Measurements from ENCODE around the gene SAXO2. TPM values are rescaled to one million over a fixed set of nuclear protein-coding genes. Genes with fewer than 3 reads are reported as not detected.
"Not testable (repeated sequence)": the region's sequence is repeated elsewhere in the genome, so short reads cannot be mapped to it uniquely, and the experiment has no call there.

SAXO2 gene, protein sequence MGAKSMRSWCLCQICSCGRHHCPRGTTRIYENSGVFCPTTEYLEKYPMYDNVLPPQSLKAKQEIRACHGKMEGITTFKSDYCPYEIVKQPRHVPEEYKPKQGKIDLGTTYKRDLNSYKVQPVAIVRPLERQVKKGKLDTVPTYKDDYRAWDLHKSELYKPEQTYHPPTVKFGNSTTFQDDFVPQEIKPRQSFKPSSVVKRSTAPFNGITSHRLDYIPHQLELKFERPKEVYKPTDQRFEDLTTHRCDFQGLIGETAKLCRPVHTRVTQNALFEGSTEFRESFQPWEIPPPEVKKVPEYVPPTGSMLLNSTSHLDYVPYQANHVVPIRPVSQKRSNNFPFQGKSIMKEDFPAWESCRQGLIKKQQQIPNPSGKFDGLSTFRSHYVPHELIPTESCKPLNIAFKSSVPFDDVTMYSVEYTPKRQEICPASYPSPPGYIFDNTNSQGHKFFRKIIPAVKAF
- 1 to 10 TPM; 1.5 to 8.5 TPM for total RNA-seq
- long read RNA-seq, partial matches to known transcripts: 0 of 5 reads
- long read RNA-seq, other reads (novel, unspliced or antisense): 5 of 5 reads

DNA sequence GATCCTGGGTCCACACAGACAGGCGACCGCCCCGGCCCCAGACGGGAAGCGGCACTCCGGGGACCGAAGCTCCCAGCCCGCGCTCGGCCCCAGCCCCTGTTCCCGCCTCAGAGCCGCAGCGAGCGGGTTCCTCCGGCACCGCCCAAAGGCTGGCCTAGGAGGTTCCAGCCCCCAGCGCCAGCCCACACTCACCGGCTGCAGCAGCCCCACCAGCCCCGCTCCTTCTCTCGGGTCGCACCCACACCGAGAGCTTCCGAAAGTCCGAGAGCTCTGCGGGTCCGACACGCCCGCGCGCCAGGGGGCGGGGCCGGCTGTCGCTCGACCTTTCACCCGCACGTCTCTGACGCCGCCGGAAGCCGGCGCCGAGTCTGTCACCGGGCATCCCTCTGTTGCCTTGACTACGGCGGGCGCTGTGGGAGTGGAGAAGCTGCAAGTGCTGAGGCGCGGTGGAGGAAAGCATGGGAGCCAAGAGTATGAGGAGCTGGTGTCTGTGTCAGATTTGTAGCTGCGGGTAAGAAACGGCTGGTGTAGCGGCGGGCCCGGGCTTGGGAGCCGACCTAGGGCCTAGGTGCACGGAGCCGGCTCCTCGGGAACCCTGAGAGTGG, at the start of gene SAXO2, which contains the start of gene EFL1:
Gene SAXO2 (plus strand): TSS at position 397 of the 605 bp plus-strand sequence. CDS start 62 bp downstream, at position 459.
Gene EFL1 (minus strand): TSS at position 313 of the 605 bp plus-strand sequence. CDS start 956 bp downstream, outside the sequence.
- intact Hi-C loops (cut with DNase I, micrococcal nuclease): no loop called here
- DNase-seq (peak; percentile 90 to 97), ATAC-seq (peak; percentile 95)

DNA sequence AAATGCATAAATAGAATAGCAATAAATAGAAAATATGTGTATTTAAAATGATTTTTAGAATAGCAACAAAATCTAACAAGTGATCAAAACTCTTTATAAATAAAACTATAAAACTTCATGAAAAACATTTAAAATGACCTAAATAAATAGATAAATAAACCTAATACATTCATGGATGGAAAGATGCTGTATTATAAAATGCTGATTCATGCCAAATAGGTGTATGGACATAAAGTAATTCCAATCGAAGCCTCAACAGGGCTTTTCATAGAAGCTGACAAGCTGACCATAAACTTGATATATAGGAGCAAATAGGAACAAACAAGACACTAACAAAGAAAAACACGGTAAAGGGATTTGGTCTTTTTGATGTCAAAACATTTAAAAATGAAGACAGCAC, 46.5 kb upstream of the SAXO2 start:
- ATAC-seq; intact Hi-C loops (cut with DNase I, micrococcal nuclease); DNase-seq: not testable (repeated sequence)

DNA sequence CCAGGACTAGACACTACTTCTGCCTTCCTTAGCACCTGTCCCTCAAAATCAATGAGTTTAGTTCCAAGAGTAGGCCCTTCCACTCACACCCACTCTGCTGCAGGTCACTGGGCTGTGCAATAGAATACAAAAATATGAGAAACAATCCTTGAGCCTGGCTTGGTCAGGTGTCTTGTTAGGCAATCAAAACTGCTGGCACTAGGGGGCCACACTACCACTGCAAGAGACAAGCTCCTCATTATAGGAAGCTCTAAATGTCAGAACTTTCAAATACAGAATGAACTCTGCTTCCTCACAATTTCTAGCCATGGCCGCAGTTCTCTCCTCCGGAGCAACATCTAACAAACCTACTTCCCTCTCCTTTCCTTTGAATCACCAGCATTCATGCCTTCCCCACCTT, 41.1 kb upstream of the SAXO2 start:
- peak; percentile 90 for ATAC-seq
- DNase-seq: peak in 1 of 2 donors; percentile 63
- intact Hi-C loops (cut with DNase I, micrococcal nuclease): not testable (repeated sequence)

DNA sequence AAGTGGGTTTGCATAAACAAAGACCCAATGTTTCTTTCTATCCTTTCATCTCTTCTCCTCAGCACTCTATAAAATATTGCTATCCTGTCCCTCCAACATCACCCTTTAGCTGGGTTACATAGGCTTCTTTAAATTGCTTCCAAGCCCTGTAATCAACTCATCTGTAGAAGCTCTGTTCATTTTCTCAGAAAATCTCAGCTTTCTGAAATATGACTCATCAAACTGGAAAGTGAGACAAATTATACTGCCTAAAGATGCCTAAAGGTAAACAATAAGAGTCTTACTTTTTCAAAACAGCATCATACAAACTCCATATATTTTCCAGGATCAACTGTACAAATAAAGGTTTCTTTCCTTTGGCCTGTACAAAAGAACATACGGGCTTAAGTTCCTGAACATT, 33.9 kb upstream of the SAXO2 start:
- DNase-seq (no peak), ATAC-seq (no peak)
- intact Hi-C loops (cut with DNase I, micrococcal nuclease): no loop called here

DNA sequence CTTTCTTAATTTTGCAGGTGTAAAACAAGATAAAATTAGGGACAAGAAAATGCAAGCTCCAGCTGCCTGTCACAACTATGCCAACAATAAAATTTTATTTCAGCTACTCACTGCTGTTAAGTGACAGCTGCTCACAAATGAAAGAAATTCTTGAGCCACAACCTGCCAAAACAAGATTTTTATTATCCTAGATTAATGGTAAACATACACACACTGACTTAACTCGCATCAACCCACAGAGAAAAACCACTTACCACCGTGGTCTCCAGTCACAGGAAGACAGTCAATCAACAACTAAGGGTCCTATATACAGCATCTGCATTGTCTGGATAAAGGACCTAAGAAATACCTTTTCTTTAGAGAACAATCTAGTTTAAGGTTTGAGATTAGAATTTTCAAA, 31.4 kb upstream of the SAXO2 start:
- intact Hi-C loops (cut with DNase I, micrococcal nuclease): no loop called here
- peak; percentile 74 for ATAC-seq
- no peak for DNase-seq

DNA sequence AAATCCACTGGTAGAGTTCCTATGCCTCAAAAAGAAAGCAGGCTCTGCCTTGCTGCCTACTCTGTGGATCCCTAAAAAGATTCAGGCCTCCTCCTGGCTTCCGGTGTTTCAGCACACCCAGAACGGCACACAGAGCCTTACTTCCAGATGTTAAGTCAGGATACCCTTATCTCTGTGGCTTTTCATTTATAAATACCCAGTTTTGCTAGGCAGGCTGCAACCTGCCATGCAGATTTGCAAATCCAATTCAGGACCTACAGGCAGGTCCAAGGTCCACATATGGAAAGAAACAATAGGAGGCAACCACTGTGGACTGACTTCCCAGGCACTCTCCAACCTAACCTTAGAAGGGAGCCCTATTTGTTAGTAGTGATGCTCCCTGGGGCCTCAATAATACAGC, 30.8 kb upstream of the SAXO2 start:
- ATAC-seq (peak; percentile 87), DNase-seq (no peak)
- intact Hi-C loops (cut with DNase I, micrococcal nuclease): no loop called here

DNA sequence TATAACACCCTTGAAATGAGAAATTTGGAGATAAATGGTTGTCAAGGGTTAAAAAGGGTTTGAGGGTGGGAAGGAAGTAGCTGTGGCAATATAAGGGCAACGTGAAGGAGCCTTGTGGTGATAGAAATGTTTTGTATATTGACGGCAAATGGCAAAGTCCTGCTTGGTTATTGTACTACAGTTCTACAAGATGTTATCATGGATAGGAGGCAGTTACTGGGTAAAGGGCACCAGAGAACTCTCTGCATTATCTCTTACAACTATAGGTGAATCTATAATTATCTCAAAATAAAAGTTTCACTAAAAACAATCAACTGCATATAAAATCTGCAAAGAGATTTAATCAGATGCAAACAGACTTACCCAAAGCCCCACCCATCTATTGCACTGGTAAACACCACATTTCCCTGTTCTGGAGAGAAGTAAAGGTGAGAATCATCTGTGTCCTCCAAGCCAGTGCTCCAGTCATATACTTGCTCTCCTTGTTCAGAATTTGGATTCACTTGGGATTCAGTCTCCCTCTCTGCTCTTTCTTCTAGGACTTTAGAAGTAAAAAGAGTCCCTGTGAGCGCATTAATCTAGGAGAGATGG, 24.6 kb upstream of the SAXO2 start:
- DNase-seq; intact Hi-C loops (cut with DNase I, micrococcal nuclease): not testable (repeated sequence)
- ATAC-seq: peak; percentile 75

DNA sequence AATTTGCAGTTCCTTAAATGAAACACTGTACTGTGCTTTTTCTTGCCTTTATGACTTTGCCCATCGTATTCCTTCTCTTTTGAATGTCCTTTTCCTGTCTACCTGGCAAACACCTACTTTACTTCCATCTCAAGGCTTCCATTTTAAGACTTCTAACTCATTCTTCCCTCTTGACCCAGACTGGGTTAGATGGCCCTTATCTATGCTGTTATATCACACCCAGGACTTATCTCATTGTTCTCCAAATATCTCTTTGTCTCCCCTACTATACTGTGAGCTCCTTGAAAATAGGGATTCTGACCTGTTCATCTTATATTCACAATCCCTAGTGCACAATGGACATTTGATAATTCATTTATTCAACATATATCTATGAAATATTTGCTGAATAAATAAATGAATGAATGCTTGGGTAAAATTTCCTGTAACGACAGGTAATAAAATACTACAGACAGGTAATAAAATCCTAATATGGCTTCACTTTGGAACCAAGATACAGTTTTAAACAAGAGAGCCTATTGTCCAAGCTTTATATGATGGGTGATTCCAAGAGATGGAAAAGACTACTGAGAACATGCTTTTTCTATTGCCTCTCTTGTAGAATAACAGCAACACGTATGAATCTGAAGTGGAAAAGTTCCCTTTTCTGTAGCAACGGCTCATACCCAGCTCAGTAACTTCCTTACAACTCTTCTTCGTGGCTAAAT, 22.8 kb upstream of the SAXO2 start:
- DNase-seq: no peak
- peak; percentile 75 for ATAC-seq
- intact Hi-C loops (cut with DNase I, micrococcal nuclease): no loop called here

DNA sequence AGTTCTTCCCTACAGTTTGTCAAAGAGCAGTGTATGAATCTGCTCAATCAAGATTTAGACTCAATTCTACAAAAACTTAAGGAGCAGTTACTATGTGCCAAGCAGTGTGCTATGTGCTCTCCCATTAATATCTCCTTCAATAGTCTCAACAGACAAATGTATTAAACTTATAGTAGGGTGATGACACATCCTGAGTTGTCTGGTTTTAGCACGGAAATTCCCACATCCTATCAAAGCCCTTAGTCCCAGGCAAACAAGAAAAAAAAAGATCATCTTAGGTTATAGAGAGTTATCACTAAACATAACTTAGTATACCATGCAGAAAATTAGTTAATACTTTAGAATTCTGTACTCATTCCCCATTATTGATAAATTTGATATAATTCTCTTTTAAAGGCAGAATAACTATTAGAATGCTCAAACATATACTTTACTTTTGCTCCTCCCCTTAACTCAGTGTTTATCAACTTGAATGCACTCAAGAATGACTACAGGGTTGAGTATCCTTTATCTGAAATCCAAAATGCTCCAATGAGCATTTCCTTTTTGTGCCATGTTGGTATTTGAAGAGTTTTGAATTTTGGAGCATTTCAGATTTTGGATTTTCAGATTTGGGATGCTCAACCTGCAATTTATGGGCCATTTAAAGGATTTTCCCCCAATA, 20.6 kb upstream of the SAXO2 start:
- DNase-seq; intact Hi-C loops (cut with DNase I, micrococcal nuclease); ATAC-seq: not testable (repeated sequence)

DNA sequence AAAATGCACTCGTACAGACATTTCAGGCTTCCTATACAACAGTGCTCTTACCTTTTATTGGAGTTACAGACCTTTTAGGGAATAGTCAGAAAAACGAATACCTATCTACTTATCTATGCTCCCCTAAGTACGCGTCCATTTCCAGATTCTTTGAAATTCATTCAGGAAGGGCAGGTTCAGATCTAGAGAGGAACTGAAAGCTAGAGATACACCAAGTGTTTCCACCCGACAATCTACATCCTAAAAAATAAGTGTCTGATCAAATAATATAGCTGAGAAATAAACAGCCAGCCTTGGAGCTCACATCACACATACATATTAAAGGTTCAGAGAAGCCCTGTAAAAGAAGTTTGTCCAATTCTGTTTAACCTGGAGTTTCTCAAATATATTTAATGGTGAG, 19.0 kb upstream of the SAXO2 start:
- intact Hi-C loops (cut with DNase I, micrococcal nuclease); DNase-seq; ATAC-seq: not testable (repeated sequence)

DNA sequence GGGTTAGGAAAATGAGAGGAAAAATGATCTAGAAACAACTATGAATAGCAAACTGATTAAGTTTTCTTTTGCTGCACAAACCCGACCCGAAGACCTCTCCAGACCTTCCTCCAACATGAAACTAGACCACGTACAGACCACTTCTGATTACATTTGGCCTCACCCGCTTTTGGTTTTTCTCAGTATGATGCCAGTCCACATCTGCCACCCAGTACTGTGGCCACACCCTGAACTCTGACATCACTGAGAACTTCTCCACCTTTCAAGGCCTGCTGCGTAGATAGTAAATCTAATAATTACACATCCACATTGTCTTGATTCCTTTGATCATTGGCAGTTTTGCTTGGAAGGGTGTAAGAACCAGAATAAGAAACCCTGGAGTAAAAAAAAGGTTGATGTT, 16.7 kb upstream of the SAXO2 start:
- ATAC-seq; intact Hi-C loops (cut with DNase I, micrococcal nuclease); DNase-seq: not testable (repeated sequence)

DNA sequence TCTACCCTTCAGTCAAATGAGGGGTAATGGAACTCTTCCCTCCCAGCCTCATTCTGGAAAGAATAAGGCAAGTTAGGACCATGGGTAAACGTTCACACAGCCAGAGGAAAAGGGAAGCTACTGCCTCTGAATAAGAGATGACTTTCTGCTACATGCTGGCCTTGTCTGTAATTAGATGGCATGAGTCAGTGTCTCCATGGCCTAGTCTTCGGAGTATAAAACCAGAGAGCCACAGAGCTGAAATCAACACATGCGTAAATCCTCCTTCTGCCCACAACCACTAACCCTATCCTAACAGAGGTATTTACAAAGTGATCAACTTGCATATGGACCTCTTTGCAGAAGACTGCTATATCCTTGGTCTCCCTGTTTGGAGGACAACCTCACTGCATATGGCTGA, 14.4 kb upstream of the SAXO2 start:
- ATAC-seq; DNase-seq; intact Hi-C loops (cut with DNase I, micrococcal nuclease): not testable (repeated sequence)

DNA sequence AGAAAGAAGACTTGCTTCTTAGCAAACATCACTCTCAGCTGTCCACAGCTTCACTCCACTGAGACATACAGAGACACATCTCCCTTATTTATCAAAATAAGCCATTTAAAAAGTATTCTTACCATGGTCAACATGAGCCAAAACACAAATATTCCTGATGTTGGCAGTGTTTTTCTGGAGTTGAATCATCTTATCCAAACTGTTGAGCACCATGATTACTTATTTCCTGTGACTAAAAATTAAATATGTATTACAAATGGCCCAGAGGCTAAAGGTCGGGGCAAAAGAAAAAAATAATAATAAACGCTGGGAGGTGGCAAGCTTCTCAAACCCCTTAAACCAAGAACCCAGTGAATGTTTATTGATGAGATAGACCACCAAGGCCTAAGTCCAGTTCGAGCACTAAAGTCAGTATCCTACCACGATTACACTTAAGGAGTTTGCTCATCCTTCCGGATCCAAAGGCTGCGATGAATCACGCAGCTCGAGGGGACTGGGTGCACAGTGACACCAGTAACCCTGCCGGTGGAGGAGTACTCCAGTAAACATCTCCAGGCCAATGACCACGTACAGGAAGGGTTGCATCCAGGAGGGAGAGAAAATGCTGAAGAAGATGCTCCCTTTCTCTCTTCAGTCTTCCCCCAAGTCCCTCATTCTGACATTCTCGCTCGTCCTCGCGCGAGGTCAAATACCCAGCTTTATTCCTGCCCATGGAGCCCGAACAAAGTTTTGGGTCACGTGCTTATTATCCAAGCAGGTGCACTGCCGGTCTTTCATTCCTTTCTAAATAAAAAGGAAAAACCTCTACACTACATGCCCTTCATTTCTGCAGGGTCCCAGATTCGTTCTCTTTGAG, 824 bp upstream of the SAXO2 start:
- DNase-seq: peak; percentile 51 to 62
- intact Hi-C loops (cut with DNase I, micrococcal nuclease): not testable (repeated sequence)

DNA sequence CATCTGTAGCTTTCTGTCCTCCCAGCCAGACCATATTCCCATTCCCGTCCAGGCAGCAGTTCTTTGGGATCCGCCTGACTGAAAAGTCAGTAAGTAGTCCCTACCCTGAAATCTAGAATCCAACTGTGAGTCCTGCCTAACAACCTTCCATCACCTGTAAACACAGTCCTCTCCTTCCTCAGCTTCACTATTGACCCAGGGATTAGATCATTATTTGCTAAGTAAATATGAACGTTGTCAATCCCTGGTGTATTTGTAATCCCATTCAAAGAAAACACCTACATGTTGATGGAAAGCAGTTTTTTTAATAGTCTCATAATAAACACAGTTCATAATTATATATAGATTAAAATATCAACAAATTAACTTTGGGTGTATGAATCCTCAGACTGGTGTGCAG, 732 bp downstream of the SAXO2 start:
- no peak for DNase-seq
- intact Hi-C loops (cut with DNase I, micrococcal nuclease): no loop called here

More for the DNA sequence above, 824 bp upstream of the SAXO2 start:
- peak; percentile 78 for ATAC-seq

DNA sequence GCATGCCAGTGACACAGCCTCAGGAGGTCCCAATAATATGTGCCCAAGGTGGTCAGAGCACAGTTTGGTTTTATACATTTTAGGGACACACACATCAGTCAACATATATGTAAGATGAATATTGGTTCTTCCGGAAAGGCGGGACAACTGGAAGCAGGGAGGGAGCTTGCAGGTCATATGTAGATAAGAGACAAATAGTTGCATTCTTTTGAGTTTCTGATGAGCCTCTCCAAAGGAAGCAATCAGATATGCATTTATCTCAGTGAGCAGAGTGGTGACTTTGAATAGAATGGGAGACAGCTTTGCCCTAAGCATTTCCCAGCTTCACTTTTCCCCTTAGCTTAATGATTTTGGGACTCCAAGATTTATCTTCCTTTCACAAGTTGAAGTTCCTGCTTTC, 4.5 kb downstream of the SAXO2 start:
- DNase-seq; ATAC-seq; intact Hi-C loops (cut with DNase I, micrococcal nuclease): not testable (repeated sequence)

More for the DNA sequence above, 732 bp downstream of the SAXO2 start:
- ATAC-seq: peak; percentile 40

DNA sequence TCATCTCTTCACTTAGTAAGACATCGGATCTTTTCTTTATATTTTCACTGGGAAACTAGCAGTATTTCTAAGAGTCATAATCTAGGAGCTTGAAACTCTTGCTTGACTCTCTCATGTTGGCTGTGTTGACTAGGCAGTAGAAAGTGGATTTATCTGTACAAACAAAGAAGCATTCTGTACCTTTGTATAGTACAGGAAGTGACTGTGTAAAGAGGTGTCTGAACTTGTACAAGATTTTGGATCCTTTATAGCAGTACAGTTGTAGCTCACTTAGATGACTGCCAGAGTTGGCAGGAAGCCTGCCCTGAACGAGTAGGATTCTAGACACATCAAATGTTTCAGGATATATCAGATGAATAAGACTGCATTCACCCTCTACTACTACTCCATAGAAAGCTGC, 5.8 kb downstream of the SAXO2 start:
- ATAC-seq; DNase-seq; intact Hi-C loops (cut with DNase I, micrococcal nuclease): not testable (repeated sequence)

DNA sequence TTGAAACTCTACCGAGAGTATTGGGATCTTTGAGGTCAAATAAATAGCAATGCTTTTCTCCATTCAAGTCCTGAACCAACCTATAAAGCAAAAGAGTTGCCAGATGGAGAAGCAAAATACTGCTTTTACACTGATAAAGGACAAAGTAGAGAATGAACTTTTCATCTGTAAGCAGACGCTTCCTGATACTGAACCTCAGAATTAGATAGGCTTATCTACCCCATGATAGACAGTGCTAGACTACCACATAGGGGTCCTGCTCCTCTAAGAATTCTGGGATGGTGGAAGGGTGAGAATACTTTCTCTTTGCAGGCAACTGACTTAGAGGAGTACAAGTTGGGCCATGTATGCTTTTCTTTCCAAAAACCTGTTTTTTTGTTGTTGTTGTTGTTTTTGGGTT, 9.5 kb downstream of the SAXO2 start:
- ATAC-seq (no peak), DNase-seq (no peak)
- intact Hi-C loops (cut with DNase I, micrococcal nuclease): no loop called here

Measured in left colon (tissue), 2 donors.